Glutamatergic neuron (in vitro differentiated cells): ENCODE data around the gene NIM1K. TPM values are rescaled to one million over a fixed set of nuclear protein-coding genes. Genes with fewer than 3 reads are reported as not detected.

Source experiments
- DNase-seq: peaks from one replicate; pipeline ENCODE4 v3.0.0; 2022
- H3K27ac Mint-ChIP-seq: one replicate; pipeline ENCODE4 v1.8.0; 2020; ENCODE audit warnings: mild to moderate bottlenecking, mixed read lengths, inconsistent platforms; ENCODE audit not compliant: unreplicated experiment
- H3K27me3 Mint-ChIP-seq: one replicate; pipeline ENCODE4 v1.8.0; 2020; ENCODE audit warnings: mild to moderate bottlenecking, moderate library complexity, mixed read lengths, inconsistent platforms; ENCODE audit not compliant: unreplicated experiment
- H3K36me3 Mint-ChIP-seq: one replicate; pipeline ENCODE4 v1.8.0; 2020; ENCODE audit warnings: mild to moderate bottlenecking, mixed read lengths, inconsistent platforms; ENCODE audit not compliant: unreplicated experiment
- H3K4me1 Mint-ChIP-seq: one replicate; pipeline ENCODE4 v1.8.0; 2020; ENCODE audit warnings: mild to moderate bottlenecking, low read depth, mixed read lengths, inconsistent platforms; ENCODE audit not compliant: unreplicated experiment
- H3K4me3 Mint-ChIP-seq: one replicate; pipeline ENCODE4 v1.8.0; 2020; ENCODE audit warnings: mild to moderate bottlenecking, mixed read lengths, inconsistent platforms; ENCODE audit not compliant: unreplicated experiment
- H3K9me3 Mint-ChIP-seq: one replicate; pipeline ENCODE4 v1.8.0; 2020; ENCODE audit warnings: mild to moderate bottlenecking, moderate library complexity, mixed read lengths, inconsistent platforms; ENCODE audit not compliant: unreplicated experiment
- total RNA-seq: library from RNA; stranded (reverse); fragmentation: NEBNext Ultra II Directional; extraction: Animal tissue kit (Norgen Biotek cat#: 25700); gene quantifications from one replicate; pipeline ENCODE4 v1.2.1, GENCODE V29; 2021; ENCODE audit not compliant: unreplicated experiment
- TF ChIP-seq, protein P1 (sequence below): fragments of 200-600 bp; sonication (generic); IDR thresholded peaks from one replicate; pipeline ENCODE4 v1.5.0; 2021; ENCODE audit not compliant: partially characterized antibody, unreplicated experiment

The NIM1K gene
- total RNA-seq, 1 donor from 2014 or later, result 10.5 TPM

DNA sequence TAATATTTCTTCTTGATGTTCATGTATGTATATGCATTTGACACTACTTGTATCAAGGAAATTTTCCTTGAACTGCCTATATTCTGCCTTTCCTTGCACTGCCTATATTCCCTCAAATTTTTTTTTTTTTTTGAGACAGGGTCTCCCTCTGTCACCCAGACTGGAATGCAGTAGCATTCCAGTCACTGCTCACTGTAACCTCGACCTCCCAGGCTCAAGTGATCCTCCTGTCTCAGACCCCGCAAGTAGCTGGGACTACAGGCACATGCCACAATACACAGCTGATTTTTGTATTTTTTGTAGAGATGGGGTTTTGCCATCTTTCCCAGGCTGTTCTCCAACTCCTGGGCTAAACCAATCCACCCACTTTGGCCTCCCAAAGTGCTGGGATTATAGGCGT, 117.1 kb downstream of the NIM1K start:
- H3K4me1 Mint-ChIP-seq, result peaks cover 35% of the 10 kb centered on the region
- no peaks in the 10 kb centered on the region for H3K36me3 Mint-ChIP-seq
- H3K4me3 Mint-ChIP-seq, result peak overlapping the region; percentile 92
- peaks cover 11% of the 10 kb centered on the region for H3K9me3 Mint-ChIP-seq
- DNase-seq, result no peak
- peak overlapping the region; percentile 52 for H3K27ac Mint-ChIP-seq
- TF ChIP-seq, protein P1, sequence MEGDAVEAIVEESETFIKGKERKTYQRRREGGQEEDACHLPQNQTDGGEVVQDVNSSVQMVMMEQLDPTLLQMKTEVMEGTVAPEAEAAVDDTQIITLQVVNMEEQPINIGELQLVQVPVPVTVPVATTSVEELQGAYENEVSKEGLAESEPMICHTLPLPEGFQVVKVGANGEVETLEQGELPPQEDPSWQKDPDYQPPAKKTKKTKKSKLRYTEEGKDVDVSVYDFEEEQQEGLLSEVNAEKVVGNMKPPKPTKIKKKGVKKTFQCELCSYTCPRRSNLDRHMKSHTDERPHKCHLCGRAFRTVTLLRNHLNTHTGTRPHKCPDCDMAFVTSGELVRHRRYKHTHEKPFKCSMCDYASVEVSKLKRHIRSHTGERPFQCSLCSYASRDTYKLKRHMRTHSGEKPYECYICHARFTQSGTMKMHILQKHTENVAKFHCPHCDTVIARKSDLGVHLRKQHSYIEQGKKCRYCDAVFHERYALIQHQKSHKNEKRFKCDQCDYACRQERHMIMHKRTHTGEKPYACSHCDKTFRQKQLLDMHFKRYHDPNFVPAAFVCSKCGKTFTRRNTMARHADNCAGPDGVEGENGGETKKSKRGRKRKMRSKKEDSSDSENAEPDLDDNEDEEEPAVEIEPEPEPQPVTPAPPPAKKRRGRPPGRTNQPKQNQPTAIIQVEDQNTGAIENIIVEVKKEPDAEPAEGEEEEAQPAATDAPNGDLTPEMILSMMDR, result no peak
- H3K27me3 Mint-ChIP-seq, result peaks cover 9% of the 10 kb centered on the region

DNA sequence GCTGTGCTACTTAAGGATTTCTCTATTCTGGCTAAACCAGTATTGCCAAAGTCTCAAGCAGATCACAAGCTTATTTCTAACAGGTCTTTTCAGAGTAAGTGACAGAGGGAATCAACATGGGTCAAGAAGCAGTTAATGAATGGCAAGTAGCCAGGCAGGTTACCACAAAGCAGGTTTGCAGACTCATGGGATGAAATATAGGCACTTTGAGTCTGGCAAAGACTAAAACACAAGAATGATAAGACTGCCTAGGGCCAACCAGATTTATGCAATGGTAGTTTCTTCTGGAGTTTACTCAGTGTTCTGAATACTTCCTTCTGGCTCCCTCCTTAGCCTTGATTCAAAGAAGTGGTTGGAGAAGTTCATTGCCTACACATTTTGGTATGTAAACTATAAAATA, 117.6 kb downstream of the NIM1K start:
- Mint-ChIP-seq H3K36me3 (no peaks in the 10 kb centered on the region), H3K9me3 (peaks cover 11% of the 10 kb centered on the region), H3K27ac (peak overlapping the region; percentile 34), H3K4me1 (peaks cover 40% of the 10 kb centered on the region), H3K27me3 (peaks cover 9% of the 10 kb centered on the region), H3K4me3 (peak overlapping the region; percentile 92)
- no peak for DNase-seq
- TF ChIP-seq, protein P1, result no peak

DNA sequence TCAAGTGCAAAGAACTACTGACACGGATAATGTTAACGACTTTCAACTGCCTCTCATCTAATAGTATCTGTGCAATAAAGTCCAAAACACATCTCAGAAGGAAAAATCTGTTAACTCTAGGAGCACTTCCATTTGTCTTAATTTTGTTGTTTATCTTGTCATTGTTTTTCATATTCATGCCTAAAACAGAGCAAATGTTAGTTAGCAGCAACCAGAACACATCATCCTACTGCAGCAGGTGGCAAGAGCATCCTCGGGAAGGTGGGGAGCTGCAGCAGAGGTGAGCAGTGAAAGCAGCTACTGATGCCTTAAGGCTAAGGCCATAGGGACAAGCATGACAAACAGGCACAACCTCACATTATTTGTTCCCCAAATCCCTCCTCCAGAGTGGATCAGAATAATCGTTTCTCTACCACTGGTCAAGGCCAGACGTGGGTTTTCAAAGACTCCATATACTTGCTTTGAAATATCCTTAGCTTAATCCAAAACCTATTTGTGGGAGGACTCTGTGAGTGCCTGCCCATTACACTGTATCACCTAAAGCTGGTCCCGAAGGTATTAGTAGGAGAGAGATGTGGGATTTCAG, 120.1 kb downstream of the NIM1K start:
- H3K36me3 Mint-ChIP-seq, result no peaks in the 10 kb centered on the region
- peak overlapping the region; percentile 92 for H3K4me3 Mint-ChIP-seq
- peak overlapping the region; percentile 92 for H3K27ac Mint-ChIP-seq
- H3K4me1 Mint-ChIP-seq, result peaks cover 49% of the 10 kb centered on the region
- DNase-seq, result no peak
- TF ChIP-seq, protein P1, result no peak
- H3K27me3 Mint-ChIP-seq, result peaks cover 11% of the 10 kb centered on the region
- peaks cover 14% of the 10 kb centered on the region for H3K9me3 Mint-ChIP-seq

DNA sequence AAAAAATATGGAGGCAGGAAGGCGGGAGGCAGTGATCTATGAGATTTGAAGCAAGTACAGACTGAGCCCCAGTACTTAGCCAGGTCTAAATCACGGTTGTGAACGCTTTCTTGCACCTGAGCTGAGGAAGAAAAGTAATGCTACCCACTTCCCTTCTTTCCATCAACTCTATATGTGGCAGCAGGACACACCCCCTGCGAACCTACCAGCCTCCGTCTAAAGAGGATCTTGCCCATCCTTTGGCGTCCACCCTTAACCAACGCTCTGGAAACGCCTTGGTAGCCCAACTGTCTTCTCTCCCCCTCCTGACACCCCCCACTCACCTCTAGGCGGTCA, 120.6 kb downstream of the NIM1K start:
- Mint-ChIP-seq H3K9me3 (peaks cover 13% of the 10 kb centered on the region), H3K27me3 (peaks cover 11% of the 10 kb centered on the region), H3K27ac (peak overlapping the region; percentile 92), H3K4me3 (peak overlapping the region; percentile 92), H3K4me1 (peaks cover 51% of the 10 kb centered on the region), H3K36me3 (no peaks in the 10 kb centered on the region)
- no peak for DNase-seq
- TF ChIP-seq, protein P1, result no peak

GRCh38 chr5:43313035-43313853, 121.2 kb downstream of the NIM1K start, which contains the start of gene HMGCS1:
Gene HMGCS1, minus strand, starts transcription at chr5:43313412. Its CDS starts 14,447 bp downstream, at chr5:43298965.
- H3K4me1 Mint-ChIP-seq, result peaks cover 46% of the 10 kb centered on the region
- peaks cover 11% of the 10 kb centered on the region for H3K27me3 Mint-ChIP-seq
- no peaks in the 10 kb centered on the region for H3K36me3 Mint-ChIP-seq
- H3K9me3 Mint-ChIP-seq, result peaks cover 13% of the 10 kb centered on the region
- H3K27ac Mint-ChIP-seq, result peak within 1 kb of the TSS; percentile 92
- H3K4me3 Mint-ChIP-seq, result peak within 1 kb of the TSS; percentile 92
- DNase-seq, result peak; percentile 98
- TF ChIP-seq, protein P1, result no peak
